ENCODE measurements around the gene SOWAHC.
"Not testable (repeated sequence)": the region's sequence is repeated elsewhere in the genome, so short reads cannot be mapped to it uniquely, and the experiment has no call there.

Gene SOWAHC

GRCh38 chr2:109614715-109615636 lies 812 bp downstream of the SOWAHC start:
- DNase-seq (ENCODE audit: insufficient read length, low spot score) (no peak), FAIRE-seq (no peak)

GRCh38 chr2:109615637-109616144 lies 1.5 kb downstream of the SOWAHC start:
- no peak for FAIRE-seq
- no peak for DNase-seq (ENCODE audit: insufficient read length, low spot score)

- DNase-seq (ENCODE audit: insufficient read length, low spot score) (no peak), FAIRE-seq (no peak)
These were observed 2.0 kb downstream of the SOWAHC start for GRCh38 chr2:109616184-109616583.

- FAIRE-seq (no peak), DNase-seq (ENCODE audit: insufficient read length, low spot score) (no peak)
These were observed 5.0 kb downstream of the SOWAHC start for GRCh38 chr2:109619032-109619615.

GRCh38 chr2:109623297-109623696 lies 9.1 kb downstream of the SOWAHC start:
- no peak for DNase-seq (ENCODE audit: insufficient read length, low spot score)
- no peak for FAIRE-seq

GRCh38 chr2:109623923-109624322 lies 9.8 kb downstream of the SOWAHC start:
- FAIRE-seq (no peak), DNase-seq (ENCODE audit: insufficient read length, low spot score) (no peak)

- no peak for FAIRE-seq
- DNase-seq (ENCODE audit: insufficient read length, low spot score): no peak
These were observed 10.2 kb downstream of the SOWAHC start for GRCh38 chr2:109624339-109624738.

- not testable (repeated sequence) for DNase-seq (ENCODE audit: insufficient read length, low spot score); FAIRE-seq
These were observed 14.2 kb downstream of the SOWAHC start for GRCh38 chr2:109628321-109628720.

GRCh38 chr2:109629867-109630266 lies 15.7 kb downstream of the SOWAHC start:
- DNase-seq (ENCODE audit: insufficient read length, low spot score) (no peak), FAIRE-seq (no peak)

- FAIRE-seq (no peak), DNase-seq (ENCODE audit: insufficient read length, low spot score) (no peak)
These were observed 16.6 kb downstream of the SOWAHC start for GRCh38 chr2:109630441-109631430.

- DNase-seq (ENCODE audit: insufficient read length, low spot score) (no peak), FAIRE-seq (no peak)
These were observed 17.6 kb downstream of the SOWAHC start for GRCh38 chr2:109631741-109632140.

GRCh38 chr2:109632158-109632789 lies 18.1 kb downstream of the SOWAHC start:
- DNase-seq (ENCODE audit: insufficient read length, low spot score): no peak
- no peak for FAIRE-seq

- DNase-seq (ENCODE audit: insufficient read length, low spot score) (no peak), FAIRE-seq (no peak)
These were observed 19.3 kb downstream of the SOWAHC start for GRCh38 chr2:109633284-109633961.

GRCh38 chr2:109635426-109636304 lies 21.5 kb downstream of the SOWAHC start:
- no peak for FAIRE-seq
- no peak for DNase-seq (ENCODE audit: insufficient read length, low spot score)

GRCh38 chr2:109636317-109636716 lies 22.2 kb downstream of the SOWAHC start:
- no peak for DNase-seq (ENCODE audit: insufficient read length, low spot score)
- no peak for FAIRE-seq

- FAIRE-seq (peak; percentile 76), DNase-seq (ENCODE audit: insufficient read length, low spot score) (no peak)
These were observed 23.8 kb downstream of the SOWAHC start for GRCh38 chr2:109637749-109638570.

GRCh38 chr2:109638795-109639194 lies 24.6 kb downstream of the SOWAHC start:
- no peak for FAIRE-seq
- no peak for DNase-seq (ENCODE audit: insufficient read length, low spot score)

- not testable (repeated sequence) for DNase-seq (ENCODE audit: insufficient read length, low spot score); FAIRE-seq
These were observed 25.8 kb downstream of the SOWAHC start for GRCh38 chr2:109640000-109640399.
